Effector memory CD4-positive, alpha-beta T cell (primary cell): Measurements from ENCODE around the gene CCDC88A.
"Not testable (repeated sequence)": the region's sequence is repeated elsewhere in the genome, so short reads cannot be mapped to it uniquely, and the experiment has no call there.

Experiments
- DNase-seq, 3 donors: peaks; one replicate each; pipeline ENCODE4 v3.0.0-alpha.2; 2020
- H3K27ac ChIP-seq: 2 replicates; pipeline ENCODE4 v1.7.0; 2013; ENCODE audit warnings: mild to moderate bottlenecking, low read length, moderate library complexity; ENCODE audit not compliant: insufficient read depth, poor library complexity, severe bottlenecking
- H3K27me3 ChIP-seq: replicated peaks from 2 replicates; pipeline ENCODE4 v1.7.0; 2013; ENCODE audit warnings: mild to moderate bottlenecking, low read length; ENCODE audit not compliant: insufficient read depth, control insufficient read depth, poor library complexity, severe bottlenecking
- H3K36me3 ChIP-seq: 2 replicates; pipeline ENCODE4 v1.7.0; 2013; ENCODE audit warnings: mild to moderate bottlenecking, low read length, moderate library complexity; ENCODE audit not compliant: control insufficient read depth, insufficient read depth
- H3K4me1 ChIP-seq: 2 replicates; pipeline ENCODE4 v1.7.0; 2013; ENCODE audit warnings: low read length, mild to moderate bottlenecking; ENCODE audit not compliant: control insufficient read depth, insufficient read depth, poor library complexity, severe bottlenecking
- H3K4me3 ChIP-seq: 2 replicates; pipeline ENCODE4 v1.7.0; 2013; ENCODE audit warnings: low read length, low read depth, mild to moderate bottlenecking; ENCODE audit not compliant: insufficient read depth, poor library complexity, severe bottlenecking
- H3K9me3 ChIP-seq: 2 replicates; pipeline ENCODE4 v1.7.0; 2013; ENCODE audit warnings: mild to moderate bottlenecking, low read length, moderate library complexity; ENCODE audit not compliant: control insufficient read depth

CCDC88A gene

DNA sequence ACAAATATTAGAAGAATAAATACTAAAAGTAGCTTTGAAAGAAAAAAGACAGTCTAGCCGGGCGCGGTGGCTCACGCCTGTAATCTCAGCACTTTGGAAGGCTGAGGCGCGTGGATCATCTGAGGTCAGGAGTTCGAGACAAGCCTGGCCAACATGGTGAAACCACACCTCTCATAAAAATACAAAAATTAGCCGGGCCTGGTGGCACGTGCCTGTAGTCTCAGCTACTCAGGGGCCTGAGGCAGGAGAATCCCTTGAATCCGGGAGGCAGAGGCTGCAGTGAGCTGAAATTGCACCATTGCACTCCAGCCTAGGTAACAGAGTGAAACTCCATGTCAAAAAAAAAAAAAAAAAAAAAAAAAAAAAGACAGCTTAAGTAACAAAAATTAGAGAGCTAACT is 34.1 kb downstream of the CCDC88A start:
- not testable (repeated sequence) for H3K4me1 ChIP-seq, DNase-seq, H3K9me3 ChIP-seq, H3K4me3 ChIP-seq, H3K36me3 ChIP-seq, H3K27me3 ChIP-seq, H3K27ac ChIP-seq

DNA sequence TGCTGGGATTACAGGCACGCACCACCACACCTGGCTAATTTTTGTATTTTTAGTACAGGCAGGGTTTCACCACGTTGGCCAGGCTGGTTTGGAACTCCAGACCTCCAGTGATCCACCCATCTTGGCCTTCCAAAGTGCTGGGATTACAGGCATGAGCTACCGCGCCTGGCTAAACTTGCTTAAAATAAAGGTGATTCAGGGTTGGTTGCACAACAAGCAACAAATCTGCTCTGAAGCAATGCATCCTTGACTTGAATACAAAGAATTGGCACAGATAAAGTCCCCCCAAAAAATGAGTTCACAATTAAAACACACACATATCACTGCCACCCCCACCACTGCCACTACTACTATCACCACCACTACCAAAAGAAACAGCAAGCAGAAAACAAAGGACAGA is 34.9 kb downstream of the CCDC88A start:
- no peak for DNase-seq
- no peaks in the 10 kb centered on the region for H3K4me1 ChIP-seq
- H3K9me3 ChIP-seq = no peaks in the 10 kb centered on the region
- H3K27me3 ChIP-seq = no peaks in the 10 kb centered on the region
- H3K4me3 ChIP-seq = no peak overlapping the region
- H3K36me3 ChIP-seq = no peaks in the 10 kb centered on the region
- no peak overlapping the region for H3K27ac ChIP-seq

GRCh38 chr2:55371376-55371775 is 48.3 kb downstream of the CCDC88A start:
- H3K27ac ChIP-seq = no peak overlapping the region
- no peaks in the 10 kb centered on the region for H3K4me1 ChIP-seq
- no peaks in the 10 kb centered on the region for H3K36me3 ChIP-seq
- H3K4me3 ChIP-seq = no peak overlapping the region
- no peak for DNase-seq
- H3K9me3 ChIP-seq = no peaks in the 10 kb centered on the region
- no peaks in the 10 kb centered on the region for H3K27me3 ChIP-seq

- H3K36me3 ChIP-seq = no peaks in the 10 kb centered on the region
- H3K27ac ChIP-seq = no peak overlapping the region
- no peak overlapping the region for H3K4me3 ChIP-seq
- DNase-seq = no peak
- H3K4me1 ChIP-seq = no peaks in the 10 kb centered on the region
- no peaks in the 10 kb centered on the region for H3K9me3 ChIP-seq
- no peaks in the 10 kb centered on the region for H3K27me3 ChIP-seq
Observed at GRCh38 chr2:55370208-55370607, 49.4 kb downstream of the CCDC88A start.

DNA sequence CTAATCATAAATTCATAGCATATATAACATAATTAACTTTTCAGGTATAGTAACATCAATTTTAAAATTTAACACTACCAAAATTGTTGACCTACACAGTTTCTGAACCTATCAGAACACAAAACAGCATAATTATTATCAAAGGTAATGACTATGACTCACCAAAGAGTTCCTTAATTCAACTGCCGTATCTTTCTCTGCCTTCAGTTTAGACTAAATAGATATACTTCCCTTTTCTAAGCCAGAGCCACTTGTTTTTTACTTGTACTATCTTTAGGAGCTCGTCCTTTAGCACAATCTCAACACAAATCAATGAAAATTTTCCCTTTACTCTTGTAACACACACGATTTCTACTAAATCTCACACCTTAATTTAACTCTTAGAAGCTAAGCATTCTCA is 54.4 kb downstream of the CCDC88A start:
- no peaks in the 10 kb centered on the region for H3K9me3 ChIP-seq
- no peaks in the 10 kb centered on the region for H3K36me3 ChIP-seq
- no peak for DNase-seq
- H3K4me1 ChIP-seq = no peaks in the 10 kb centered on the region
- no peak overlapping the region for H3K4me3 ChIP-seq
- no peaks in the 10 kb centered on the region for H3K27me3 ChIP-seq
- H3K27ac ChIP-seq = no peak overlapping the region

GRCh38 chr2:55364189-55365055 is 55.2 kb downstream of the CCDC88A start:
- no peak for DNase-seq
- no peak overlapping the region for H3K27ac ChIP-seq
- H3K4me1 ChIP-seq = no peaks in the 10 kb centered on the region
- no peaks in the 10 kb centered on the region for H3K27me3 ChIP-seq
- H3K36me3 ChIP-seq = no peaks in the 10 kb centered on the region
- H3K9me3 ChIP-seq = no peaks in the 10 kb centered on the region
- no peak overlapping the region for H3K4me3 ChIP-seq

DNA sequence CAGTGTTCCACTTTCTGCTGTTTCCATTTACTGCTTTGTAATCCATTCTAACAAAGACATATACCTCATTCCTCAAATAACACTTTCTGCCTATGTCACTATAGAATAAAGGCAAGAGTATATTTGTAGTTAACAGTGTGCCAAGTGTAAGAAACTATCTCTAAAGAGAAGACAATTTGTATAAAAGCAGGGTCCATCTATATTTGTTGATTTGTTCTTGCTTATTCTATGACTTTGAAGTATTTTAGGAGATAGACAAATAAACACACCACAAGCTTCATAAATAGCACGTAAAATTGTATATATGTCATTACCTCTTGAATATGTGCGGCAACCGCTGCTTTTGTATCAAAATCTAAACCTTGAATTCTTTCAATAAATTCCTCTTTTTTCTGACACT is 56.0 kb downstream of the CCDC88A start:
- no peaks in the 10 kb centered on the region for H3K27me3 ChIP-seq
- no peaks in the 10 kb centered on the region for H3K4me1 ChIP-seq
- no peak for DNase-seq
- H3K4me3 ChIP-seq = no peak overlapping the region
- no peak overlapping the region for H3K27ac ChIP-seq
- H3K9me3 ChIP-seq = no peaks in the 10 kb centered on the region
- no peaks in the 10 kb centered on the region for H3K36me3 ChIP-seq

DNA sequence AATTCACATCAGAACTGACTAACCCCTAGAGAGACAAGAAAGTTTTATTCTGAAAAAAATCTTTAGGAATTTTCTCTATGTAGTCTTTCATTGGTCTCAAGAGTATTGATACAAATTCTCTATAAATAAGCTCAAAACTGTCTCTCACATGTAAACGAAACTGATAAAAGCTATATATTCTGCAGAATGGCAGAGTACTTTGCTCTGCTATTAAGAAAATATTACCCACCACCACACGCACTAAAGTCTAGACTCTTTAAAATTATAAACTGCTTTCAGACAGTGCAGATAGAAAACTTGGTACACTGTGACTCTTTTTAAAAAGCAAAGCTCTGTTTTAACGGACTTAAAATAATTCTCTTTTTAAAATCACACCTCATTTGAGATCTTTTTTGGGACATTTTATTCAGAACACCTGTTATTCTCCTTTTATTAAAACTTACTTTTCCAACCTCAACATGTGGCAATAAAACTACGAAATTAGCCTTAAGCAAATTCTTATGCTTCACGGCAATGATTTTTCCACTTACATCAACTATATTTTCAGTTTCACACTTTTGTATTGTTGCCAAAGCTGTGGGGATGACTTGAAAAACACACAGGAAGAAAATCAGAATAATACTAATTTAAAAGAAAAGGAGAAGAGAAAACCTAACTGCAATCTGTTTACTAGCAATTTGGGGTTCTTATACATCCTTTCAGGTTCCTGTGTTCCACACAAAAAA is 58.0 kb downstream of the CCDC88A start:
- DNase-seq = no peak
- Histone ChIP-seq H3K4me1 (no peaks in the 10 kb centered on the region), H3K4me3 (no peak overlapping the region), H3K27me3 (no peaks in the 10 kb centered on the region), H3K27ac (no peak overlapping the region), H3K9me3 (no peaks in the 10 kb centered on the region), H3K36me3 (no peaks in the 10 kb centered on the region)

DNA sequence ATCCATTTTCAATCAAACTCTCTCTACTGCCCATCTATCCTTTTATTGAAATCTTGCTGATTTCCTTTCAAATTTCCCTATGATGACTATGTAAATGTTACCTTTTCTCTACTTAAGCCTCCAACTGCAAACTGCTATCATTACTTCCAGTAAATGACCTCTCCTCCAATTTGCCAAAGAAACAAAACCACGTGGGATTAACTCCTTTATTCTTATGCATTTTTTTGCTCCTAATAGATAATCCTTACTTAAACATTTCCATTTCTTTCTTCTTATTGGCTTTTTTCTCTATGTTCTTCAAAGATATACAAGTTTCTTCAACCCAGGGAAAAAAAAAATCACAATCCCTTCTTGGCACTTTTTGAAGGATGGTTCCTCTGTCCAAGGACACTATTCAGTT is 61.2 kb downstream of the CCDC88A start:
- Histone ChIP-seq H3K27me3 (no peaks in the 10 kb centered on the region), H3K9me3 (no peaks in the 10 kb centered on the region), H3K27ac (no peak overlapping the region), H3K4me1 (no peaks in the 10 kb centered on the region), H3K36me3 (no peaks in the 10 kb centered on the region), H3K4me3 (no peak overlapping the region)
- no peak for DNase-seq

DNA sequence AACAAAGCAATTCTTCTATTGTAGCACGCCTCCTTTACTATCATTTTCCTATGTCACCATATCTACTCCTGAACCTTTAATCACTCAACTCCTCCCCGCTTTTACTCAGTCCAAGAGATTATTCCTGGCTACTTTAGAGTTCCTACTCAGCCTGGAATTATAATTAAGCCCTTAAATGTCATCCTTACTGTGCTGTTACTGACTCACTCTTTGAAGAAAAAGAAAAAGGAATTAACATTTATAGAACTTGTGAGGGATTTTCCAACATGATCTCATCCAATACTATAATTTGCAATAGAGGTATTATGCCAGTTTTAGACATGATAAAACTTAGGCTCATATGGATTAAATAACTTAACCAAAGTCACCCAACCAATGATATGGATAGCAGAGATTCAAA is 61.7 kb downstream of the CCDC88A start:
- H3K36me3 ChIP-seq = no peaks in the 10 kb centered on the region
- DNase-seq = no peak
- H3K27me3 ChIP-seq = no peaks in the 10 kb centered on the region
- H3K4me3 ChIP-seq = no peak overlapping the region
- H3K4me1 ChIP-seq = no peaks in the 10 kb centered on the region
- no peak overlapping the region for H3K27ac ChIP-seq
- no peaks in the 10 kb centered on the region for H3K9me3 ChIP-seq
